ENCODE data around the gene CD300H.

The CD300H gene

DNA sequence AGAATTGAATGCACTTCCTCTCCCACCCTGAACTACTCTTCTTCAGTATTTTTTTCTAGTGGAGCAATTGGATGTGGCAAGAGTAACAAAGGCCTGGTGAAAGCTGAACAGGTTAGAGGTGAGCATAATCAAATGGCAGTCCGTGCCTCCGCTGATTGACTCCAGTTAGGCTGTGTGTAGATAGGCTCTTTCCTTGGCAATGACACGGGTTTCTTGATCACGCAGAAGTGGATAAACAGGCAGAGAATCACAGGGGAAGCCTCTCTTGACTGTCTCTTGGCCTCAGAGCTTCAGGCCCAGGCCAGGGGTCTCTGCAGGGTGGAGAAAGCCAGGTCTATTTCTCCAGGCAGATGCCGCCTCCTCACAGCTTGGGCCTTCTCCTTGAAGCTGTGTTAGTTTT, 40.2 kb downstream of the CD300H start:
- H3K4me3 ChIP-seq (ENCODE audit: low read depth, low read length): no peak overlapping the region
- TF ChIP-seq CTCF (IDR thresholded peaks at IDR 0.05; ENCODE audit: borderline replicate concordance, insufficient read depth, low read depth, low read length): no peak

GRCh38 chr17:74526681-74527080, 40.6 kb downstream of the CD300H start:
- H3K4me3 ChIP-seq (ENCODE audit: low read depth, low read length): no peak overlapping the region
- TF ChIP-seq CTCF (IDR thresholded peaks at IDR 0.05; ENCODE audit: borderline replicate concordance, insufficient read depth, low read depth, low read length): no peak

DNA sequence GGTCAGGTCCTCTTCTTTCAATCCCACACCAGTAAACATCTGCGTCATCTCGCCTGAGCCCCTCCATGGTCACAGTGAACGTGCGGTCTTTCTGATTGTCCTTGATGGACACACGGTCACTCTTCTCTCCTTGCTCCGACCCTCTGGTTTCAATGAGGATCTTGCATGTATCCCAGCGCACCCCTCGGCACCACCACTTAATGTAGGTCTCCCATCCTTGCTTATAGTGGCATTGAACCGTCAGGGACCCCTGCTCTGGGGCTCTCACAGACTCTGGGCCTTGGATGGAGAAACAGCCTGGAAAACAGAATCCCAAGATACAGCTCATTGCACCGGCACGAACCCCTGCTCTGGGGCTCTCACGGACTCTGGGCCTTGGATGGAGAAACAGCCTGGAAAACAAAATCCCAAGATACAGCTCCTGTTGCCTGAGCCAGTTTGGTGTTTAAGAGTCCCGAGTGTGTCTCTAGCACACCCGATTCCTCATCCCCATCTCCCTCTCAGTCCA, 41.5 kb downstream of the CD300H start:
- TF ChIP-seq CTCF (IDR thresholded peaks at IDR 0.05; ENCODE audit: borderline replicate concordance, insufficient read depth, low read depth, low read length): no peak
- H3K4me3 ChIP-seq (ENCODE audit: low read depth, low read length): no peak overlapping the region

DNA sequence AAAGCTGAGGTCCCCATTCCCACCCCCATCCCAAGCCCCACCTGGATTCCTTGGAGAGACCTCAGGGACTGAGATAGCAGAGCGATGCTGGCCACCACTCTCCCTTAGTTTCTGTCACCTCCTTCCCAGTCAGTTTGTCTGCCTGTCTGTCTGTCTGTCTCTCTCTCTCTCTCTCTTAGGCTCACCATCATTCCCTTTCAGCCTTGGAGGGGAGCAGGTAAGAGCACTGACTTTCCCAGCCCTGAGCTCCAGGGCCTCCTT, 41.9 kb downstream of the CD300H start:
- H3K4me3 ChIP-seq (ENCODE audit: low read depth, low read length): no peak overlapping the region
- no peak for TF ChIP-seq CTCF (IDR thresholded peaks at IDR 0.05; ENCODE audit: borderline replicate concordance, insufficient read depth, low read depth, low read length)

GRCh38 chr17:74524653-74525464, 42.5 kb downstream of the CD300H start:
- no peak overlapping the region for H3K4me3 ChIP-seq (ENCODE audit: low read depth, low read length)
- TF ChIP-seq CTCF (IDR thresholded peaks at IDR 0.05; ENCODE audit: borderline replicate concordance, insufficient read depth, low read depth, low read length): no peak

- H3K4me3 ChIP-seq (ENCODE audit: low read depth, low read length): no peak overlapping the region
- TF ChIP-seq CTCF (IDR thresholded peaks at IDR 0.05; ENCODE audit: borderline replicate concordance, insufficient read depth, low read depth, low read length): no peak
Measured at GRCh38 chr17:74523308-74523707, 44.0 kb downstream of the CD300H start.

GRCh38 chr17:74522381-74523105, 44.8 kb downstream of the CD300H start:
- TF ChIP-seq CTCF (IDR thresholded peaks at IDR 0.05; ENCODE audit: borderline replicate concordance, insufficient read depth, low read depth, low read length): no peak
- no peak overlapping the region for H3K4me3 ChIP-seq (ENCODE audit: low read depth, low read length)

Data from GM12875 (cell line).